SK-N-SH treated with all-trans-retinoic acid at 6 μM for 48 hours (cell line): ENCODE data around the gene CNIH1.

Experiments
- ATAC-seq: fragments of 200-7000 bp; cut with Tn5 transposase; 3 replicates; pipeline ENCODE4 v1.9.1; 2020; ENCODE audit warnings: mild to moderate bottlenecking, moderate library complexity
- ARNTL ChIP-seq: fragments of 450-650 bp; formaldehyde crosslinking; IDR thresholded peaks from 2 replicates; pipeline ENCODE4 v1.5.0; 2020; ENCODE audit warnings: low read depth, mild to moderate bottlenecking, moderate library complexity, borderline replicate concordance
- BACH2 ChIP-seq: fragments of 250-450 bp; sonication (Bioruptor Pico); IDR thresholded peaks from 2 replicates; pipeline ENCODE4 v1.9.0; 2021; ENCODE audit warnings: mild to moderate bottlenecking, borderline replicate concordance
- CSDC2 ChIP-seq: fragments of 250-450 bp; sonication (Bioruptor Pico); IDR thresholded peaks from 2 replicates; pipeline ENCODE4 v1.5.0; 2020; ENCODE audit warnings: mild to moderate bottlenecking, moderate library complexity
- ESRRG ChIP-seq: fragments of 250-450 bp; sonication (Bioruptor Pico); IDR thresholded peaks from 2 replicates; pipeline ENCODE4 v1.6.1; 2021; ENCODE audit warnings: mild to moderate bottlenecking
- GLIS3 ChIP-seq: fragments of 250-450 bp; sonication (Bioruptor Pico); IDR thresholded peaks from 2 replicates; pipeline ENCODE4 v1.5.0; 2020; ENCODE audit warnings: mild to moderate bottlenecking, moderate library complexity
- ISL1 ChIP-seq: fragments of 250-450 bp; sonication (Bioruptor Pico); IDR thresholded peaks from 2 replicates; pipeline ENCODE4 v2.1.2; 2022; ENCODE audit warnings: mild to moderate bottlenecking, moderate library complexity
- SNAI2 ChIP-seq: fragments of 250-450 bp; sonication (Bioruptor Pico); IDR thresholded peaks from 2 replicates; pipeline ENCODE4 v1.5.0; 2020; ENCODE audit warnings: mild to moderate bottlenecking, moderate library complexity
- TCF4 ChIP-seq: fragments of 250-450 bp; sonication (Bioruptor Pico); IDR thresholded peaks from 2 replicates; pipeline ENCODE4 v1.8.0; 2021; ENCODE audit warnings: mild to moderate bottlenecking, moderate library complexity, borderline replicate concordance
- TOX ChIP-seq: fragments of 250-450 bp; sonication (Bioruptor Pico); IDR thresholded peaks from 2 replicates; pipeline ENCODE4 v1.8.0; 2021; ENCODE audit warnings: mild to moderate bottlenecking, moderate library complexity, borderline replicate concordance
- ZFP3 ChIP-seq: fragments of 250-450 bp; sonication (Bioruptor Pico); IDR thresholded peaks from 2 replicates; pipeline ENCODE4 v1.5.0; 2020; ENCODE audit warnings: mild to moderate bottlenecking, moderate library complexity
- ZNF70 ChIP-seq: fragments of 450-650 bp; formaldehyde crosslinking; IDR thresholded peaks from 2 replicates; pipeline ENCODE4 v1.5.0; 2020; ENCODE audit warnings: mild to moderate bottlenecking, moderate library complexity
- ZNF8 ChIP-seq: fragments of 450-650 bp; formaldehyde crosslinking; IDR thresholded peaks from 2 replicates; pipeline ENCODE4 v1.5.0; 2020; ENCODE audit warnings: mild to moderate bottlenecking, moderate library complexity
- TF ChIP-seq, protein P1 (sequence below): fragments of 250-450 bp; sonication (Bioruptor Pico); IDR thresholded peaks from 2 replicates; pipeline ENCODE4 v1.8.0; 2020; ENCODE audit warnings: mild to moderate bottlenecking, moderate library complexity, borderline replicate concordance
- TF ChIP-seq, protein P2 (sequence below): fragments of 250-450 bp; sonication (Bioruptor Pico); IDR thresholded peaks from 2 replicates; pipeline ENCODE4 v1.5.1; 2020; ENCODE audit warnings: low read depth, mild to moderate bottlenecking, moderate library complexity
- TF ChIP-seq, protein P3 (sequence below): fragments of 250-450 bp; sonication (Bioruptor Pico); IDR thresholded peaks from 2 replicates; pipeline ENCODE4 v1.5.1; 2021; ENCODE audit warnings: mild to moderate bottlenecking, moderate library complexity
- TF ChIP-seq, protein P4 (sequence below): fragments of 250-450 bp; sonication (Bioruptor Pico); IDR thresholded peaks from 2 replicates; pipeline ENCODE4 v1.5.0; 2020; ENCODE audit warnings: mild to moderate bottlenecking, moderate library complexity

CNIH1 gene

DNA sequence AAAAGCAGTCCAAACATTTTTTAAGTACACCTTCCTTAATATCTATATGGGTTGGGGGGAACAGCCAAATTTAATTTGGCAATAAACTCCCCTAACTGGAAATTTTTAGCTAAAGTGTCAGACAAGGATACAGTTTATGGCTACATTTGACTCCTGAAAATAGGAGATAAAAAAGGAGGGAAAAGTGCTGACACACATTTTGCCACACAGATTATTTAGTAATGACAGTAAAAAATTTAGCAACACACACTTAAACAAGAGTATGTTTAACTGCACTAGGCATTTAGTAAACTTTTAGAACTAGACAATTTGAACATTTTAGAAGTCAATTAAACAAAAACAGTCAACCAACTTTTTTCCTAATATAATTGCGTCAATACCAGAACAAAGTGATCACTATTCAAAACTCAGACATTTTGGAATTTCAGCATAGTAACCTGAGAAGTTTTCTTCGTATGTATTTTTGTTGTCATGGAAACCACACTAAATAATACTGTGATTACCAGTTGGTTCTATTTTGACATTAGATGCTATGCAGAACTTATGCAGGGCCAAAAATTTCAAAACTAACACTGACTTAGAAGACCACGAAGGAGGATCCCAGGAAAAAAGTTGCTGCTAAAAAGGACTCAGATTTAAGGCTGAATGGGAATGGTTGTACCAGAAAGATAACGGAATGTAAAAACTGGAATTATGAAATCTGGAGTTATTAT lies 34.2 kb upstream of the CNIH1 start (continued):
- TF ChIP-seq, protein P1, sequence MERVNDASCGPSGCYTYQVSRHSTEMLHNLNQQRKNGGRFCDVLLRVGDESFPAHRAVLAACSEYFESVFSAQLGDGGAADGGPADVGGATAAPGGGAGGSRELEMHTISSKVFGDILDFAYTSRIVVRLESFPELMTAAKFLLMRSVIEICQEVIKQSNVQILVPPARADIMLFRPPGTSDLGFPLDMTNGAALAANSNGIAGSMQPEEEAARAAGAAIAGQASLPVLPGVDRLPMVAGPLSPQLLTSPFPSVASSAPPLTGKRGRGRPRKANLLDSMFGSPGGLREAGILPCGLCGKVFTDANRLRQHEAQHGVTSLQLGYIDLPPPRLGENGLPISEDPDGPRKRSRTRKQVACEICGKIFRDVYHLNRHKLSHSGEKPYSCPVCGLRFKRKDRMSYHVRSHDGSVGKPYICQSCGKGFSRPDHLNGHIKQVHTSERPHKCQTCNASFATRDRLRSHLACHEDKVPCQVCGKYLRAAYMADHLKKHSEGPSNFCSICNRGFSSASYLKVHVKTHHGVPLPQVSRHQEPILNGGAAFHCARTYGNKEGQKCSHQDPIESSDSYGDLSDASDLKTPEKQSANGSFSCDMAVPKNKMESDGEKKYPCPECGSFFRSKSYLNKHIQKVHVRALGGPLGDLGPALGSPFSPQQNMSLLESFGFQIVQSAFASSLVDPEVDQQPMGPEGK (CRISPR knock-in tag): no peak
- no peak for TF ChIP-seq SNAI2 (CRISPR knock-in tag)

DNA sequence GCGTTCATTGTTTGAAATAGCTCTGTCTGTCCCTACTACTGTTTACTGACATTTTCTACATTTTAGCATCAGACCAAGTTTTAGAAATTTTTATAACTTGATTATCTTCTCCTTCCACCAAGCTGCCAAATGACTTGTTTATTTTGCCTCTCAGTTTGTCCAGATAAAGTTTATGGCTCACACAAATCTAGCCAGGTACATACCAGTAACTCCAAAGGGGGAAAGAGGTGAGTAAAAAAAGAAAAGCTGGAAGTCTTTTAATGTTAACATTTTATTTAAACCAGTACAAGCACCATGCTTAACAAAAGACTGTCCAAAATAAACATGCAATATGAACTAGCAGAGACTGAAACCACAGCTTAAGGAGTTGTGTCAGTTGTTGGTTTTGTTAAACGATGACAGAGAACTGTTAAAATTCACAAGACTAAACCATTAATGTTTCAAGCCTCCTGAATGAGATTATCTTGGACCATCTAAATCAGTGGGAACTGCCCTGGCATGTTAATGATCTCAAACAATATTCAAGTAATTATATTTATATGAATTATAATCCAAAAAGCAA lies 33.1 kb upstream of the CNIH1 start:
- TF ChIP-seq ARNTL: no peak
- TF ChIP-seq, protein P2, sequence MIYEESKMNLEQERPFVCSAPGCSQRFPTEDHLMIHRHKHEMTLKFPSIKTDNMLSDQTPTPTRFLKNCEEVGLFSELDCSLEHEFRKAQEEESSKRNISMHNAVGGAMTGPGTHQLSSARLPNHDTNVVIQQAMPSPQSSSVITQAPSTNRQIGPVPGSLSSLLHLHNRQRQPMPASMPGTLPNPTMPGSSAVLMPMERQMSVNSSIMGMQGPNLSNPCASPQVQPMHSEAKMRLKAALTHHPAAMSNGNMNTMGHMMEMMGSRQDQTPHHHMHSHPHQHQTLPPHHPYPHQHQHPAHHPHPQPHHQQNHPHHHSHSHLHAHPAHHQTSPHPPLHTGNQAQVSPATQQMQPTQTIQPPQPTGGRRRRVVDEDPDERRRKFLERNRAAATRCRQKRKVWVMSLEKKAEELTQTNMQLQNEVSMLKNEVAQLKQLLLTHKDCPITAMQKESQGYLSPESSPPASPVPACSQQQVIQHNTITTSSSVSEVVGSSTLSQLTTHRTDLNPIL: no peak
- TF ChIP-seq, protein P3, sequence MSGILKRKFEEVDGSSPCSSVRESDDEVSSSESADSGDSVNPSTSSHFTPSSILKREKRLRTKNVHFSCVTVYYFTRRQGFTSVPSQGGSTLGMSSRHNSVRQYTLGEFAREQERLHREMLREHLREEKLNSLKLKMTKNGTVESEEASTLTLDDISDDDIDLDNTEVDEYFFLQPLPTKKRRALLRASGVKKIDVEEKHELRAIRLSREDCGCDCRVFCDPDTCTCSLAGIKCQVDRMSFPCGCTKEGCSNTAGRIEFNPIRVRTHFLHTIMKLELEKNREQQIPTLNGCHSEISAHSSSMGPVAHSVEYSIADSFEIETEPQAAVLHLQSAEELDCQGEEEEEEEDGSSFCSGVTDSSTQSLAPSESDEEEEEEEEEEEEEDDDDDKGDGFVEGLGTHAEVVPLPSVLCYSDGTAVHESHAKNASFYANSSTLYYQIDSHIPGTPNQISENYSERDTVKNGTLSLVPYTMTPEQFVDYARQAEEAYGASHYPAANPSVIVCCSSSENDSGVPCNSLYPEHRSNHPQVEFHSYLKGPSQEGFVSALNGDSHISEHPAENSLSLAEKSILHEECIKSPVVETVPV: no peak
- no peak for TF ChIP-seq CSDC2 (CRISPR knock-in tag)
- TF ChIP-seq ZNF70 (CRISPR knock-in tag): no peak
- TF ChIP-seq ZNF8 (CRISPR knock-in tag): no peak
- TF ChIP-seq GLIS3: no peak

DNA sequence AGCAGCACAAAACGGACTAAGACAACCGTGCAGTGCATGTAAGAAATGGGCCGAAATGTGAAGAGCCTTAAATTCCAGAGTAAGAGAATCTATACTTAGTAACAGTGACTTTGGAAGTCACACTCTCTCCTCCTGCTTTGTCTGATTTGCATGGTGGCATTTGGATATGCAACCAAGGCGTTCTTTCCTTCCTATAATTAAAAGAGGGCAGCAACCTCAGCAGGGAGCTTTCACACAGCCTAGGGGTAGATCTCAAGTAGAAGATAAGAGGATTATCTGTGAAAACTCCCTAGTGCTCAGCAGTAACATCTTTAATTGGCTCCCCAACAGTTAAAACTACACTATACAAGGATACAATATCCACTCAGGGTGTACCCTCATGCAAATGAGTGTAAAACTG lies 31.1 kb upstream of the CNIH1 start:
- ATAC-seq: no peak

More for the DNA sequence above, 33.1 kb upstream of the CNIH1 start:
- no peak for ATAC-seq

More for the DNA sequence above, 31.1 kb upstream of the CNIH1 start:
- TF ChIP-seq, protein P1 (CRISPR knock-in tag): no peak
- no peak for TF ChIP-seq ZNF70 (CRISPR knock-in tag)
- TF ChIP-seq ARNTL: no peak
- TF ChIP-seq CSDC2 (CRISPR knock-in tag): no peak
- no peak for TF ChIP-seq BACH2 (CRISPR knock-in tag)
- TF ChIP-seq TCF4 (CRISPR knock-in tag): no peak
- no peak for TF ChIP-seq ZNF8 (CRISPR knock-in tag)
- TF ChIP-seq, protein P4, sequence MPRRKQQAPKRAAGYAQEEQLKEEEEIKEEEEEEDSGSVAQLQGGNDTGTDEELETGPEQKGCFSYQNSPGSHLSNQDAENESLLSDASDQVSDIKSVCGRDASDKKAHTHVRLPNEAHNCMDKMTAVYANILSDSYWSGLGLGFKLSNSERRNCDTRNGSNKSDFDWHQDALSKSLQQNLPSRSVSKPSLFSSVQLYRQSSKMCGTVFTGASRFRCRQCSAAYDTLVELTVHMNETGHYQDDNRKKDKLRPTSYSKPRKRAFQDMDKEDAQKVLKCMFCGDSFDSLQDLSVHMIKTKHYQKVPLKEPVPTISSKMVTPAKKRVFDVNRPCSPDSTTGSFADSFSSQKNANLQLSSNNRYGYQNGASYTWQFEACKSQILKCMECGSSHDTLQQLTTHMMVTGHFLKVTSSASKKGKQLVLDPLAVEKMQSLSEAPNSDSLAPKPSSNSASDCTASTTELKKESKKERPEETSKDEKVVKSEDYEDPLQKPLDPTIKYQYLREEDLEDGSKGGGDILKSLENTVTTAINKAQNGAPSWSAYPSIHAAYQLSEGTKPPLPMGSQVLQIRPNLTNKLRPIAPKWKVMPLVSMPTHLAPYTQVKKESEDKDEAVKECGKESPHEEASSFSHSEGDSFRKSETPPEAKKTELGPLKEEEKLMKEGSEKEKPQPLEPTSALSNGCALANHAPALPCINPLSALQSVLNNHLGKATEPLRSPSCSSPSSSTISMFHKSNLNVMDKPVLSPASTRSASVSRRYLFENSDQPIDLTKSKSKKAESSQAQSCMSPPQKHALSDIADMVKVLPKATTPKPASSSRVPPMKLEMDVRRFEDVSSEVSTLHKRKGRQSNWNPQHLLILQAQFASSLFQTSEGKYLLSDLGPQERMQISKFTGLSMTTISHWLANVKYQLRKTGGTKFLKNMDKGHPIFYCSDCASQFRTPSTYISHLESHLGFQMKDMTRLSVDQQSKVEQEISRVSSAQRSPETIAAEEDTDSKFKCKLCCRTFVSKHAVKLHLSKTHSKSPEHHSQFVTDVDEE (CRISPR knock-in tag): no peak
- TF ChIP-seq ISL1: no peak
- no peak for TF ChIP-seq ESRRG (CRISPR knock-in tag)
- TF ChIP-seq, protein P2: no peak
- no peak for TF ChIP-seq ZFP3 (CRISPR knock-in tag)
- TF ChIP-seq TOX: no peak
